ENCODE measurements around the gene RLBP1.

The RLBP1 gene

DNA sequence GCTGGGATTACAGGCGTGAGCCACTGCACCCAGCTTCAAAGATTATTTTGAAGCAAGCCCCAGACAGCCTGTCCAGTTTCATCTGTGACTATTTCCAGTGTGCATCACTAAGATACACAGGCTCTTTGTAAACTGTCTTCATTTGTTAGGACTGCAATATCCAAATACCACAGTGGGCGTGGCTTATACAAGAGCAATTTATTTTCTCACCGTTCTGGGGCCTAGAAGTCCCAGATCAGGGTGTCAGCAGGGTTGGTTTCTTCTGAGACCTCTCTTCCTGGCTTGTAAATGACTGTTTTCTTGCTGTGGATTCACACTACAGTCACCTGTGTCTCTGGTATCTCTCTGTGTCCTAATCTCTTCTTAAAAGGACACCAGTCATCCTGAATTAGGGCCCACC lies 59.7 kb downstream of the RLBP1 start:
- no peak overlapping the region for H3K4me3 ChIP-seq (ENCODE audit: low read depth, low read length)
- no peak for DNase-seq (ENCODE audit: low read depth)
